RCC 7860 (cell line): ENCODE data around the gene DUOXA1.
"Not testable (repeated sequence)": the region's sequence is repeated elsewhere in the genome, so short reads cannot be mapped to it uniquely, and the experiment has no call there.

ENCODE experiments used
- DNase-seq: peaks from one replicate; pipeline ENCODE4 v3.0.0-alpha.2; 2015; ENCODE audit warnings: low spot score
- FAIRE-seq: peaks from 2 replicates; lab custom pipeline; 2012; peaks lifted over from hg19 to GRCh38; lab: Jason Lieb, UNC

DUOXA1 gene

DNA sequence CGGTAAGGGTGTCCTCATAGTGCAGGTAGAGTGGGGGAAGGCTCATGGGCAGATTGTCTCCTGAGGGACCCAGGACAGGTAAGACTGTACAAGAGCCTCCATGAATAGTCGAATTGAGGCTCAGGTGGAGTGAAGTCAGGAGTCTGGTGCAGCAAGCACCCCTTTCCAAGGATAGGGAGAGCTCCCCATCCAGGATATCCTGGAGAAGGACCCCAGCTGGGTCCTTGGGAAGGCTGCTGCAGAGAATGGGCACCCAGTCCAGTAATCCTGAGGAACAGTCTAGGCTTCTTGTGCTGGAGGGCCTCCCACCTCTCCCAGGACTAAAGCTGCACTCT, 15.0 kb downstream of the DUOXA1 start:
- FAIRE-seq (no peak), DNase-seq (no peak)

GRCh38 chr15:45114076-45114750, 15.5 kb downstream of the DUOXA1 start, which contains the start of the genes DUOX2 and DUOXA2:
Gene DUOX2 (minus strand): TSS chr15:45114172. CDS start chr15:45113411, 761 bp downstream.
Gene DUOXA2 (plus strand): TSS chr15:45114326. CDS start chr15:45114606, 280 bp downstream.
- FAIRE-seq (no peak), DNase-seq (no peak)

DNA sequence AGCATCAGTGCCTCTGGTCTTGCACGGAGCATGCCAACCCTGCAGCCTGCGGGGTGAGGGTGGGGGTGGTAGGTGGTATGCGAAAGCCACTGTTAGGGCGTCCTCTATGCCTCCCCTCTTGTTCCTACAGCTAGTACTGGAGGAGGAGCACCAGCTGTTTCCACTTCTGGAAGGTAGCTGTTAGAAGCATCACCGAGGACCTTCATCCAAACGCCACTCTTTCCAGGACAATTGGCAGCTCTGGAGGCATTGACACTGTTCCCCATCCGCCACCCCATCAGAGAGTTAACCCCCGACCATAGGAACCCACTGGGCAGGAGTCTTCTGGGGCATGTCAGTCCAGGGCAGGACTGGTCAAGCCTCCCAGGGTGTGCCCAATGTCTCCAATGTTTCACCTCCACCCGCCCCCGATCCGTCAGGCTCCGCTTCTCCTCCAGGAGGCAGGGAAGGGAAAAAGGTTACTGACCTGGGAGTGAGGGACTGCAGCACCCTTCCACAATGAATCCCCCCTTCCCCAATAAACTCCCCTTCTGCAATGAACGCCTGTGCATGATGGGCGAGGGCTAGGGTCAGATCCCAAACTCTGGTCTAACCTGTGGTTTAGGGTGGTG, 16.2 kb downstream of the DUOXA1 start:
- DNase-seq (no peak), FAIRE-seq (no peak)

DNA sequence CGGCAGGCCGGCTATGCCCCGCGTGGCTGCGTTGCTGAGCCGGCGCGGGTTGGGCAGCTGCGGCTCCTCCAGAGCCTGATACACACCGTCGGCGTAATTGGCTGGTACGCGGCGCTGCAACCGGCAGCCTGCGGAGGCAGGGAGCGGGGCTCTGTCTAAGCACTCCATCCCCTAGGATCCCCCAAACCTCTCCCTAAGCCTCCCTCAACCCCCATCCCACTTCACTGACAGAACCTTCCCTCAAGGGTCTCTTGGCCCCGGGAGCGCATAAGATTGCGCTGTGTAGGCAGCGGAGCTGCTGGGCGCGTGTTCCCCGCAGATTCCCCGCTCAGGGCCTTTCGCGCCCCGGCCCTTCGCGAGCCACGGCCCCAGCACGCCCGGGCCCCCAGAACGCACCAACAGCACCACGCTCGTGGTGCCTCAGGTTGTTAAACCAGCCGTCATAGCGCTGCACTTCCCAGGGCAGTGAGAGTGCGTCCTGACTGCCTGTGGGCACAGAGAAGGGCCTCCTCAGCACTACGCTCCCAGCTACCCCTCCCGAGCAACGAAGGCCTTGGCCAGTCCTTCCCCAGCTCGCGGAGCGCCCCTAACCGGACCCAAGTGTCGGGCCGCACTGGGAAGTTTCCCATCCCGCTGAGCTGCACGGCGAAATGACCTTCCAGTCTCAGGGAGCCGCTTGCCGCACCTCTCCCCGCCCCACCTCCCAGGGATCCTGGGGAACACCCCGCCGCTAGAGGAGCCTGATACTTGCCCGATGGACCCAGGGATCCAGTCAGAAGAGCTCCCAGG, 16.9 kb downstream of the DUOXA1 start:
- no peak for DNase-seq
- FAIRE-seq, result no peak

GRCh38 chr15:45112143-45112590, 17.5 kb downstream of the DUOXA1 start:
- DNase-seq, result no peak
- FAIRE-seq, result no peak

DNA sequence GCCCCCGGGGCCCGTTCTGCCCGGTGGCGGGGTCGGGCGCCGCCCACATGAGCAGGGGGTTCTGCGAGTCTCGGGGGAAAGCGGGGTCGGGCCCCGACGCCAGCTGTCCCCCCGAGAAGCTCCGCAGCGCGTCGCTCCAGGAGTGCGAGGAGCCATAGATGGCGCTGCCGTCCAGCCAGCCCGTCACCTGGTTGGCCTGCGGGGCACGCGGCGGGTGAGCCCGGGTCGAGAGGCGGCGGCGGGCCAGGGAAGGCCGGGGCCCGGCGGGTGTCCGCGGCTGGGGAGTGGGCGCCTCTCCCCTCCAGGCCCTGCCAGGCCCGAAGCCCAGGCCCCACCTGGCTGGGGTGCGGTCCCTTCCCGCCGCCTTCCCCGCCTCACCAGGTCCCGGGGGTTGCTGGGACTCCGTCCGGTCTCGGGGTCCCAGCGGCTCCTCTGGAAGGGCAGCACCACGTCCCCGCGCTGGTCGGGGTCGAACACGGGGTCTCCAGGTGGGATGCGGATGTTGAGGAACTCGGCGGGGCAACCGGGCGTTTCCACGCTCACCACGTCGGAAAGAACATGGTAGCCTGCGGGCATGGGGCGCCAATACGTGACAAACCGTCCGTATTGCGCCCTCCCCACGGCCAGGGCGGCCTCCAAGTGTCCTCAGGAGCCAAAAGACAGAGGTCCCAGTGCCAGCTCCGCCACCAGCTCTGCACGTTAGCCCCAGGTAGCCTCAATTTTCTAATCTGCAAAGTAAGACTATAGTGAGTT, 18.1 kb downstream of the DUOXA1 start:
- FAIRE-seq, result no peak
- DNase-seq, result no peak

GRCh38 chr15:45110256-45110820, 19.3 kb downstream of the DUOXA1 start:
- DNase-seq, result no peak
- FAIRE-seq, result no peak

- no peak for FAIRE-seq
- no peak for DNase-seq
Measured at GRCh38 chr15:45107941-45108630, 21.6 kb downstream of the DUOXA1 start.

GRCh38 chr15:45106002-45106790, 23.5 kb downstream of the DUOXA1 start:
- no peak for DNase-seq
- FAIRE-seq, result no peak

GRCh38 chr15:45105586-45105985, 24.1 kb downstream of the DUOXA1 start:
- no peak for DNase-seq
- FAIRE-seq, result no peak

GRCh38 chr15:45104170-45104569, 25.5 kb downstream of the DUOXA1 start:
- FAIRE-seq, DNase-seq: not testable (repeated sequence)

GRCh38 chr15:45102226-45102625, 27.5 kb downstream of the DUOXA1 start:
- DNase-seq (no peak), FAIRE-seq (no peak)

DNA sequence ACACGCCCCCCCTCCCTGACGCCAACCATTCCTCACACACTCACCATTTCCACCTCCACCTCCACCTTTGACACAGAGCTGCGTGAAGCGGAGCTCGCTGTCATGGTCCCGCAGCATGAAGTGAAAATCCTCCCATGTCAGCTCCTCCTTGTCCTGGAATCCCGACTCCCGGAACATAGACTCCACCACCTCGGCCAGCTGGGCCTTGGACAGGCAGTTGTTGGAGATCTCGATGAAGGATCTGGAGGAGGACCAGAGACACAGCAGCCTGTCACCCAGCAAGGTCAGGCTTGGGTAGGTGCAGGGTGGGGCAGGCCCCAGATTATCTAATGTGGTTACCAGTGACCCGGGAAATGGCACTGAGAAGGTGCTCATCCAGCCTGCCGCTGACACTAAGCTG, 27.9 kb downstream of the DUOXA1 start:
- no peak for FAIRE-seq

GRCh38 chr15:45100884-45101625, 28.6 kb downstream of the DUOXA1 start:
- DNase-seq, result no peak

More for the DNA sequence above, 27.9 kb downstream of the DUOXA1 start:
- DNase-seq, result no peak

DNA sequence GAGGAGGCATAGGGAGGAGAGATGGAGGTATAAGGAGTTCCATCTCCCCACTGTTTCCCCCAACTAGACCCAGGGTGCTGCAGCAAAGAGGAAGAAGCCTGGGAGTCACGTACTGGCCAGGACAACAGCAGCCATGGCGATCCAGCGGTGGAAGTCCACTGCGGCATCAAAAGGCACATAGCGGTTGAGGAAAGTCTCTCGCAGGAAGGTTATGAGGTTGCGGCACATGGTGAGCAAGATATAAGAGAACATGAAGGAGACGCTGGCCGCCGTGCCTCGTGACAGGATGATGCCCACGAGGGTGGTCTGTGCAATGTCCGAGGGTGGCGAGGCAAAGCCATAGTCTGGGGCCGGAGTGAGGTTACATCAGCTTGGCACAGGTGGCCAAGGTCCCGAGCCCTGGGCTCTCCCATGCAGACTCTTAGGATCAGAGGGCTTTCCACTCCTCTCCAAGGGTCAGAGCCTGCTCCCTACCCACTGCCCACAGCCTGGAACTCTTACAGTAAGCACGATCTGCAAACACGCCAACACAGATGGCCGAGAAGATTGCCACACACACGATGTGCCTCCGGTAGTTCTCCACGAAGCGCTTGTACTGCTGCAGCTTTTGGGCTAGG, 30.0 kb downstream of the DUOXA1 start:
- no peak for FAIRE-seq
- DNase-seq, result no peak

More at GRCh38 chr15:45100884-45101625, 28.6 kb downstream of the DUOXA1 start:
- no peak for FAIRE-seq

DNA sequence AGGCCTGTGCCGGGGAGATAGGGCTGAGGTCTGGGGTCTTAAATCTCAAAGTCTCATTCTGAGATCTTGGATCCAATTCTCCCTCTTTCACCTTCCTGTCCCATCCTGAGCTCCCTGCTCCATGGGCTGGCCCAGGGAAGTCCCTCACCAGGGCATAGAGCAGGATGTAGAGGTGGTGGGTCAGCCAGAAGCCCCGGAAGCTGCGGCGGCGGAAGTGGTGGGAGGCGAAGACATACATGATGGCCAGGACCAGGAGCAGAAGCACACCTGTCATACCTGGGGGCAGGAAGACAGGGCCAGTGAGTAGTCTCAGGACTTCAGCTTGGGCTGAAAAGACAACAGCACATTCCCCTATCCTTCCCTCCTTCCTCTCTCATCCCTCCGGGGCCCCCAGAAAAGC, 32.2 kb downstream of the DUOXA1 start:
- FAIRE-seq (no peak), DNase-seq (no peak)

DNA sequence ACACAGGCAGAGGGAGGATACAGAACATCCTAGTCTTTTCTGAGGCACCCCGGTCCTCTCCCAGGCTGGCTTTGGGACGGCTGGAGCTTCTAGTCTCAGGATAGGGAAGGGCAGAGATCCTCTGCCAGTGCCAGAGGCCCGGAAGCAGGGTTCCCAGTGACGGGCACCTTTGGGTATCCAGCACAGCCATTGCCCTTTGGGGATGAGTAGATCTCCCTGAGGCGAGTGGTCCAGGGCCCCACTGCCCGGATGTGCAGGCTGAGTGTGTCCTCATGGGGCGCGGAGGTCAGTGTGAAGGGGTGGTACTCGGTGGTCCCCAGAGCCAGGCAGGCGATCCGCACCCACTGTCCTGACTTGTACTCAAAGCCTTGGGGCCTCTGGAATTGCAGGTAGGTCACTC, 34.0 kb downstream of the DUOXA1 start:
- FAIRE-seq (no peak), DNase-seq (no peak)

GRCh38 chr15:45094358-45094730, 35.3 kb downstream of the DUOXA1 start:
- DNase-seq (no peak), FAIRE-seq (no peak)
